Osteocyte (in vitro differentiated cells): ENCODE results near the gene EXD2. TPM values are rescaled to one million over a fixed set of nuclear protein-coding genes. Genes with fewer than 3 reads are reported as not detected.

ENCODE experiments used
- DNase-seq: peaks from one replicate; pipeline ENCODE4 v3.0.0; 2021; ENCODE audit warnings: mixed read lengths; ENCODE audit not compliant: unreplicated experiment; ENCODE audit errors: extremely low spot score
- H3K27ac Mint-ChIP-seq: one replicate; pipeline ENCODE4 v1.8.0; 2021; ENCODE audit warnings: mild to moderate bottlenecking, mixed read lengths; ENCODE audit not compliant: unreplicated experiment
- H3K27me3 Mint-ChIP-seq: one replicate; pipeline ENCODE4 v1.8.0; 2021; ENCODE audit warnings: mixed read lengths; ENCODE audit not compliant: unreplicated experiment
- H3K36me3 Mint-ChIP-seq: one replicate; pipeline ENCODE4 v1.8.0; 2021; ENCODE audit warnings: mixed read lengths; ENCODE audit not compliant: unreplicated experiment
- H3K4me1 Mint-ChIP-seq: one replicate; pipeline ENCODE4 v1.8.0; 2021; ENCODE audit warnings: mixed read lengths; ENCODE audit not compliant: unreplicated experiment
- H3K4me3 Mint-ChIP-seq: one replicate; pipeline ENCODE4 v1.8.0; 2021; ENCODE audit warnings: mild to moderate bottlenecking, moderate library complexity, mixed read lengths; ENCODE audit not compliant: unreplicated experiment
- H3K9me3 Mint-ChIP-seq: one replicate; pipeline ENCODE4 v1.8.0; 2021; ENCODE audit warnings: mixed read lengths; ENCODE audit not compliant: unreplicated experiment
- CTCF ChIP-seq: fragments of 200-600 bp; sonication (generic); IDR thresholded peaks from 2 replicates; pipeline ENCODE4 v1.5.0; 2021; ENCODE audit warnings: antibody characterized with exemption, mild to moderate bottlenecking, moderate library complexity
- total RNA-seq: library from RNA; stranded (reverse); gene quantifications from 2 replicates; pipeline ENCODE4 v1.2.1, GENCODE V29; 2021

Gene EXD2
- total RNA-seq, 1 donor from 2014 or later, result 32.9 TPM

DNA sequence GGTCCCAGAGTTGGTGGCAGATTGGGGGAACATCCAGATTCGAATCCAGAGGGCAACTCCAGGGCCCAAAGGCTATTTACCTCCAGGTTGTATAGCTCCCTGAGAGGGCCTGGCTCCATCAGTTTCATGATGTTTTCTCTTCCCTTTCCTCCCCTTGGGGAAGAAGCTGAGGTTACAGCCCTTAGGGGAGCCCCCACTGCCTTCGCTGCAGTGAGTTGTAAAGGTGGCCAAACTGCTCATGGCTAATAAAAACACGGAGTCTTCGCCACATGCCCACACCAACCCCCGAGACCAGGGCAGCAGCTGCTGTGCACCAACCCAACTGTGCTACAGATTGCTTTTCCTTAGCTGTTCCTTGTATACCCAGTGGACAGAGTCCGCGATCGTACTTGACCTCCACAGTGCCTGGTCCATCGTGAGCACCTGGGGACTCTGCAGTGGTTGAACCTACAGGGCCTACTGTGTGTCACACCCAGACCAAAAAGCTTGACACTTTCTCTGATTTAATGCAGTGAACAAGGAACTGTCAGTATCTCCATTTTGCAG lies 89.5 kb downstream of the EXD2 start:
- Mint-ChIP-seq H3K4me3 (no peak overlapping the region), H3K4me1 (no peaks in the 10 kb centered on the region), H3K9me3 (no peaks in the 10 kb centered on the region), H3K27me3 (no peaks in the 10 kb centered on the region), H3K36me3 (no peaks in the 10 kb centered on the region), H3K27ac (no peak overlapping the region)
- no peak for TF ChIP-seq CTCF
- no peak for DNase-seq

GRCh38 chr14:69281450-69282169 lies 90.3 kb downstream of the EXD2 start:
- Mint-ChIP-seq H3K4me3 (no peak overlapping the region), H3K4me1 (no peaks in the 10 kb centered on the region), H3K27ac (no peak overlapping the region), H3K27me3 (no peaks in the 10 kb centered on the region), H3K36me3 (no peaks in the 10 kb centered on the region), H3K9me3 (no peaks in the 10 kb centered on the region)
- no peak for DNase-seq
- no peak for TF ChIP-seq CTCF

- Mint-ChIP-seq H3K4me1 (peaks cover 1% of the 10 kb centered on the region), H3K27me3 (no peaks in the 10 kb centered on the region), H3K9me3 (no peaks in the 10 kb centered on the region), H3K36me3 (no peaks in the 10 kb centered on the region), H3K4me3 (no peak overlapping the region), H3K27ac (no peak overlapping the region)
- TF ChIP-seq CTCF, result no peak
- no peak for DNase-seq
Observed at GRCh38 chr14:69282448-69282847, 91.2 kb downstream of the EXD2 start.

GRCh38 chr14:69284170-69284569 lies 92.9 kb downstream of the EXD2 start:
- no peak for DNase-seq
- no peak for TF ChIP-seq CTCF
- H3K27me3 Mint-ChIP-seq, result no peaks in the 10 kb centered on the region
- no peaks in the 10 kb centered on the region for H3K9me3 Mint-ChIP-seq
- H3K4me1 Mint-ChIP-seq, result peaks cover 8% of the 10 kb centered on the region
- H3K4me3 Mint-ChIP-seq, result no peak overlapping the region
- H3K27ac Mint-ChIP-seq, result no peak overlapping the region
- H3K36me3 Mint-ChIP-seq, result no peaks in the 10 kb centered on the region

GRCh38 chr14:69285661-69286255 lies 94.5 kb downstream of the EXD2 start:
- H3K4me1 Mint-ChIP-seq, result peaks cover 8% of the 10 kb centered on the region
- no peaks in the 10 kb centered on the region for H3K27me3 Mint-ChIP-seq
- no peak for TF ChIP-seq CTCF
- no peak overlapping the region for H3K27ac Mint-ChIP-seq
- no peak for DNase-seq
- no peaks in the 10 kb centered on the region for H3K9me3 Mint-ChIP-seq
- no peak overlapping the region for H3K4me3 Mint-ChIP-seq
- no peaks in the 10 kb centered on the region for H3K36me3 Mint-ChIP-seq
